ENCODE results near the gene MOB2.

Gene MOB2

GRCh38 chr11:1529774-1530173 is 43.2 kb upstream of the MOB2 start:
- DNase-seq (ENCODE audit: insufficient read length, low spot score) (no peak), FAIRE-seq (no peak)
- TF ChIP-seq PAX5 (IDR thresholded peaks at IDR 0.05; ENCODE audit: insufficient read depth, low read length, severe bottlenecking) (no peak), POLR2AphosphoS5 (IDR thresholded peaks at IDR 0.05; ENCODE audit: low read depth, low read length) (no peak), TAF1 (IDR thresholded peaks at IDR 0.05; ENCODE audit: low read depth, low read length) (no peak), SPI1 (IDR thresholded peaks at IDR 0.05; ENCODE audit: low read depth, low read length) (no peak), POLR2A (IDR thresholded peaks at IDR 0.05; ENCODE audit: low read depth, low read length) (no peak), POU2F2 (IDR thresholded peaks at IDR 0.05; ENCODE audit: low read depth, low read length) (no peak)

GRCh38 chr11:1529286-1529685 is 42.7 kb upstream of the MOB2 start:
- FAIRE-seq, result no peak
- TF ChIP-seq POLR2AphosphoS5 (IDR thresholded peaks at IDR 0.05; ENCODE audit: low read depth, low read length) (no peak), SPI1 (IDR thresholded peaks at IDR 0.05; ENCODE audit: low read depth, low read length) (no peak), PAX5 (IDR thresholded peaks at IDR 0.05; ENCODE audit: insufficient read depth, low read length, severe bottlenecking) (no peak), POLR2A (IDR thresholded peaks at IDR 0.05; ENCODE audit: low read depth, low read length) (no peak), POU2F2 (IDR thresholded peaks at IDR 0.05; ENCODE audit: low read depth, low read length) (no peak), TAF1 (IDR thresholded peaks at IDR 0.05; ENCODE audit: low read depth, low read length) (no peak)

GRCh38 chr11:1528710-1529109 is 42.1 kb upstream of the MOB2 start:
- no peak for FAIRE-seq

More at GRCh38 chr11:1529286-1529685, 42.7 kb upstream of the MOB2 start:
- no peak for DNase-seq (ENCODE audit: insufficient read length, low spot score)

GRCh38 chr11:1526785-1527184 is 40.2 kb upstream of the MOB2 start:
- no peak for DNase-seq (ENCODE audit: insufficient read length, low spot score)
- TF ChIP-seq PAX5 (IDR thresholded peaks at IDR 0.05; ENCODE audit: insufficient read depth, low read length, severe bottlenecking) (no peak), POU2F2 (IDR thresholded peaks at IDR 0.05; ENCODE audit: low read depth, low read length) (no peak), POLR2AphosphoS5 (IDR thresholded peaks at IDR 0.05; ENCODE audit: low read depth, low read length) (no peak), SPI1 (IDR thresholded peaks at IDR 0.05; ENCODE audit: low read depth, low read length) (no peak), POLR2A (IDR thresholded peaks at IDR 0.05; ENCODE audit: low read depth, low read length) (no peak), TAF1 (IDR thresholded peaks at IDR 0.05; ENCODE audit: low read depth, low read length) (no peak)
- no peak for FAIRE-seq

More at GRCh38 chr11:1528710-1529109, 42.1 kb upstream of the MOB2 start:
- TF ChIP-seq PAX5 (IDR thresholded peaks at IDR 0.05; ENCODE audit: insufficient read depth, low read length, severe bottlenecking) (no peak), SPI1 (IDR thresholded peaks at IDR 0.05; ENCODE audit: low read depth, low read length) (no peak), POU2F2 (IDR thresholded peaks at IDR 0.05; ENCODE audit: low read depth, low read length) (no peak), POLR2A (IDR thresholded peaks at IDR 0.05; ENCODE audit: low read depth, low read length) (no peak), POLR2AphosphoS5 (IDR thresholded peaks at IDR 0.05; ENCODE audit: low read depth, low read length) (no peak), TAF1 (IDR thresholded peaks at IDR 0.05; ENCODE audit: low read depth, low read length) (no peak)
- DNase-seq (ENCODE audit: insufficient read length, low spot score), result no peak

- FAIRE-seq (peak; percentile 69), DNase-seq (ENCODE audit: insufficient read length, low spot score) (no peak)
- TF ChIP-seq POU2F2 (IDR thresholded peaks at IDR 0.05; ENCODE audit: low read depth, low read length), result no peak
- no peak for TF ChIP-seq SPI1 (IDR thresholded peaks at IDR 0.05; ENCODE audit: low read depth, low read length)
- TF ChIP-seq PAX5 (IDR thresholded peaks at IDR 0.05; ENCODE audit: insufficient read depth, low read length, severe bottlenecking), result no peak
- TF ChIP-seq POLR2A (IDR thresholded peaks at IDR 0.05; ENCODE audit: low read depth, low read length), result no peak
- TF ChIP-seq TAF1 (IDR thresholded peaks at IDR 0.05; ENCODE audit: low read depth, low read length), result no peak
- TF ChIP-seq POLR2AphosphoS5 (IDR thresholded peaks at IDR 0.05; ENCODE audit: low read depth, low read length), result no peak
These were observed 37.2 kb upstream of the MOB2 start for GRCh38 chr11:1523779-1524178.

GRCh38 chr11:1523077-1523476 is 36.5 kb upstream of the MOB2 start:
- TF ChIP-seq SPI1 (IDR thresholded peaks at IDR 0.05; ENCODE audit: low read depth, low read length) (no peak), POLR2A (IDR thresholded peaks at IDR 0.05; ENCODE audit: low read depth, low read length) (no peak), TAF1 (IDR thresholded peaks at IDR 0.05; ENCODE audit: low read depth, low read length) (no peak), PAX5 (IDR thresholded peaks at IDR 0.05; ENCODE audit: insufficient read depth, low read length, severe bottlenecking) (no peak), POU2F2 (IDR thresholded peaks at IDR 0.05; ENCODE audit: low read depth, low read length) (no peak)
- FAIRE-seq, result peak; percentile 28
- no peak for DNase-seq (ENCODE audit: insufficient read length, low spot score)

GRCh38 chr11:1522081-1522424 is 35.5 kb upstream of the MOB2 start:
- FAIRE-seq (no peak), DNase-seq (ENCODE audit: insufficient read length, low spot score) (no peak)
- no peak for TF ChIP-seq POLR2A (IDR thresholded peaks at IDR 0.05; ENCODE audit: low read depth, low read length)
- no peak for TF ChIP-seq POLR2AphosphoS5 (IDR thresholded peaks at IDR 0.05; ENCODE audit: low read depth, low read length)
- no peak for TF ChIP-seq TAF1 (IDR thresholded peaks at IDR 0.05; ENCODE audit: low read depth, low read length)
- TF ChIP-seq SPI1 (IDR thresholded peaks at IDR 0.05; ENCODE audit: low read depth, low read length), result no peak
- TF ChIP-seq POU2F2 (IDR thresholded peaks at IDR 0.05; ENCODE audit: low read depth, low read length), result no peak
- no peak for TF ChIP-seq PAX5 (IDR thresholded peaks at IDR 0.05; ENCODE audit: insufficient read depth, low read length, severe bottlenecking)

GRCh38 chr11:1521382-1522080 is 35.0 kb upstream of the MOB2 start:
- peak; percentile 67 for DNase-seq (ENCODE audit: insufficient read length, low spot score)

GRCh38 chr11:1520663-1521267 is 34.2 kb upstream of the MOB2 start:
- TF ChIP-seq POU2F2 (IDR thresholded peaks at IDR 0.05; ENCODE audit: low read depth, low read length), result 0 out of 2 replicates have a peak, but pooled peaks have one; percentile 10
- TF ChIP-seq PAX5 (IDR thresholded peaks at IDR 0.05; ENCODE audit: insufficient read depth, low read length, severe bottlenecking), result no peak
- no peak for TF ChIP-seq POLR2AphosphoS5 (IDR thresholded peaks at IDR 0.05; ENCODE audit: low read depth, low read length)
- DNase-seq (ENCODE audit: insufficient read length, low spot score) (no peak), FAIRE-seq (peak; percentile 71)

More at GRCh38 chr11:1521382-1522080, 35.0 kb upstream of the MOB2 start:
- FAIRE-seq, result peak; percentile 95
- TF ChIP-seq POLR2A (IDR thresholded peaks at IDR 0.05; ENCODE audit: low read depth, low read length), result no peak
- no peak for TF ChIP-seq PAX5 (IDR thresholded peaks at IDR 0.05; ENCODE audit: insufficient read depth, low read length, severe bottlenecking)
- TF ChIP-seq POU2F2 (IDR thresholded peaks at IDR 0.05; ENCODE audit: low read depth, low read length), result no peak
- no peak; the same call in 1 of the 2 replicates for TF ChIP-seq SPI1 (IDR thresholded peaks at IDR 0.05; ENCODE audit: low read depth, low read length)
- TF ChIP-seq POLR2AphosphoS5 (IDR thresholded peaks at IDR 0.05; ENCODE audit: low read depth, low read length), result no peak
- no peak for TF ChIP-seq TAF1 (IDR thresholded peaks at IDR 0.05; ENCODE audit: low read depth, low read length)
